ENCODE data around the gene DTWD2.

Gene DTWD2

DNA sequence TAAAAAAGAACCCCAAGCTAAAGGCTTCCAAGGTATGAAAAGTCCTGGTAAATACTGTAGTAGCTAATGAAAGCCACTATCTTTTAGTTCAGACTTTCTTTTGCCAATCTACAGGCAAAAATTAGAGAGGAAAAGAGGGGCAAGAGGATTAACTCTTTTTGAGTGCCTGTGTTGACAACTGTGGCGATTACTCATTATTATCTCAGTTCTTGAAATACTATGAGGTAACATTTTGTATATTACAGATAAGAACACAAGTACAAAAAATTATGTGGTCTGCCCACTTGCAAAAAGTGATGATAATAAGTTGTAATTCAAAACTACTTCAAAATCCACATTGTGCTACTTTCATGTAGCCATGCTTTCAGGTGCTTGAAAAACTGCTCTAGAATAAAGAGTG, 144.0 kb downstream of the DTWD2 start:
- H3K27me3 ChIP-seq (ENCODE audit: control insufficient read depth, insufficient read depth, low read length), result no peaks in the 10 kb centered on the region
- WGBS (ENCODE audit: insufficient coverage, insufficient read length), result no CpG with 5 or more reads among the region's 1 CpG
- no peaks in the 10 kb centered on the region for H3K4me1 ChIP-seq (ENCODE audit: control insufficient read depth, insufficient read depth, low read length)
- no peak for DNase-seq (ENCODE audit: low read depth, low spot score)
- no peak overlapping the region for H3K4me3 ChIP-seq (ENCODE audit: low read length)
- no peak overlapping the region for H3K27ac ChIP-seq (ENCODE audit: low read length)
- no peaks in the 10 kb centered on the region for H3K36me3 ChIP-seq (ENCODE audit: control insufficient read depth, insufficient read depth, low read length)
- no peaks in the 10 kb centered on the region for H3K9me3 ChIP-seq (ENCODE audit: control insufficient read depth, insufficient read depth, low read length)

GRCh38 chr5:118834710-118835109, 153.6 kb downstream of the DTWD2 start:
- no peak overlapping the region for H3K4me3 ChIP-seq (ENCODE audit: low read length)
- no peak for DNase-seq (ENCODE audit: low read depth, low spot score)
- H3K4me1 ChIP-seq (ENCODE audit: control insufficient read depth, insufficient read depth, low read length), result no peaks in the 10 kb centered on the region
- H3K27ac ChIP-seq (ENCODE audit: low read length), result no peak overlapping the region
- H3K27me3 ChIP-seq (ENCODE audit: control insufficient read depth, insufficient read depth, low read length), result no peaks in the 10 kb centered on the region
- no peaks in the 10 kb centered on the region for H3K9me3 ChIP-seq (ENCODE audit: control insufficient read depth, insufficient read depth, low read length)
- no peaks in the 10 kb centered on the region for H3K36me3 ChIP-seq (ENCODE audit: control insufficient read depth, insufficient read depth, low read length)
- no CpG with 5 or more reads among the region's 1 CpG for WGBS (ENCODE audit: insufficient coverage, insufficient read length)

DNA sequence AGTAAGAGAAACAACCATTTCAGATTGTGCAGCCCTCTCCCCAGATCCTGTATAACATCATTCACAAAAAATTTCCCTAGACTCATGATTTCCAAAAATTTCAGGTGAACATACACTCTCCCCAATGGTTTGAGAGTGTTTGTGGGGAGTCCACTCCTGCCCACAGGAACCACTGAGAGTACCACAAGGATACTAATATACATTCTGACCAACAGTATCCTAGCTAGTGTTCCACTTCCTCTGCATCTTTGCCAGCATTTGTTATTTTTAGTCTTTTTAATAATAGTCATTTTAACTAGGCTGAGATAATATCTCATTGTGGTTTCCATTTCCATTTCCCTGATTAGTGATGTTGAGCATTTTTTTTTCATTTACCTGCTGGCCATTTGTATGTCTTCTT, 155.4 kb downstream of the DTWD2 start:
- Histone ChIP-seq H3K9me3 (ENCODE audit: control insufficient read depth, insufficient read depth, low read length) (no peaks in the 10 kb centered on the region), H3K27ac (ENCODE audit: low read length) (no peak overlapping the region), H3K27me3 (ENCODE audit: control insufficient read depth, insufficient read depth, low read length) (no peaks in the 10 kb centered on the region), H3K4me1 (ENCODE audit: control insufficient read depth, insufficient read depth, low read length) (no peaks in the 10 kb centered on the region), H3K36me3 (ENCODE audit: control insufficient read depth, insufficient read depth, low read length) (no peaks in the 10 kb centered on the region), H3K4me3 (ENCODE audit: low read length) (no peak overlapping the region)
- DNase-seq (ENCODE audit: low read depth, low spot score), result no peak

- H3K9me3 ChIP-seq (ENCODE audit: control insufficient read depth, insufficient read depth, low read length), result no peaks in the 10 kb centered on the region
- DNase-seq (ENCODE audit: low read depth, low spot score), result no peak
- no peaks in the 10 kb centered on the region for H3K36me3 ChIP-seq (ENCODE audit: control insufficient read depth, insufficient read depth, low read length)
- no peak overlapping the region for H3K4me3 ChIP-seq (ENCODE audit: low read length)
- H3K4me1 ChIP-seq (ENCODE audit: control insufficient read depth, insufficient read depth, low read length), result no peaks in the 10 kb centered on the region
- WGBS (ENCODE audit: insufficient coverage, insufficient read length), result no CpG with 5 or more reads among the region's 1 CpG
- H3K27ac ChIP-seq (ENCODE audit: low read length), result no peak overlapping the region
- no peaks in the 10 kb centered on the region for H3K27me3 ChIP-seq (ENCODE audit: control insufficient read depth, insufficient read depth, low read length)
These were observed 163.1 kb downstream of the DTWD2 start for GRCh38 chr5:118825226-118825625.

- no CpG with 5 or more reads among the region's 3 CpGs for WGBS (ENCODE audit: insufficient coverage, insufficient read length)
- H3K36me3 ChIP-seq (ENCODE audit: control insufficient read depth, insufficient read depth, low read length), result no peaks in the 10 kb centered on the region
- H3K9me3 ChIP-seq (ENCODE audit: control insufficient read depth, insufficient read depth, low read length), result no peaks in the 10 kb centered on the region
- no peak overlapping the region for H3K4me3 ChIP-seq (ENCODE audit: low read length)
- no peak overlapping the region for H3K27ac ChIP-seq (ENCODE audit: low read length)
- no peak for DNase-seq (ENCODE audit: low read depth, low spot score)
- no peaks in the 10 kb centered on the region for H3K27me3 ChIP-seq (ENCODE audit: control insufficient read depth, insufficient read depth, low read length)
- H3K4me1 ChIP-seq (ENCODE audit: control insufficient read depth, insufficient read depth, low read length), result no peaks in the 10 kb centered on the region
These were observed 169.7 kb downstream of the DTWD2 start for GRCh38 chr5:118818604-118819003.

- Histone ChIP-seq H3K36me3 (ENCODE audit: control insufficient read depth, insufficient read depth, low read length) (no peaks in the 10 kb centered on the region), H3K4me3 (ENCODE audit: low read length) (no peak overlapping the region), H3K9me3 (ENCODE audit: control insufficient read depth, insufficient read depth, low read length) (no peaks in the 10 kb centered on the region), H3K27me3 (ENCODE audit: control insufficient read depth, insufficient read depth, low read length) (no peaks in the 10 kb centered on the region), H3K27ac (ENCODE audit: low read length) (no peak overlapping the region), H3K4me1 (ENCODE audit: control insufficient read depth, insufficient read depth, low read length) (no peaks in the 10 kb centered on the region)
- no CpG with 5 or more reads among the region's 2 CpGs for WGBS (ENCODE audit: insufficient coverage, insufficient read length)
- DNase-seq (ENCODE audit: low read depth, low spot score), result no peak
These were observed 179.9 kb downstream of the DTWD2 start for GRCh38 chr5:118808441-118808840.

GRCh38 chr5:118806571-118806970, 181.8 kb downstream of the DTWD2 start:
- no peak for DNase-seq (ENCODE audit: low read depth, low spot score)
- no peaks in the 10 kb centered on the region for H3K36me3 ChIP-seq (ENCODE audit: control insufficient read depth, insufficient read depth, low read length)
- H3K9me3 ChIP-seq (ENCODE audit: control insufficient read depth, insufficient read depth, low read length), result no peaks in the 10 kb centered on the region
- no peaks in the 10 kb centered on the region for H3K4me1 ChIP-seq (ENCODE audit: control insufficient read depth, insufficient read depth, low read length)
- H3K4me3 ChIP-seq (ENCODE audit: low read length), result no peak overlapping the region
- H3K27ac ChIP-seq (ENCODE audit: low read length), result no peak overlapping the region
- H3K27me3 ChIP-seq (ENCODE audit: control insufficient read depth, insufficient read depth, low read length), result no peaks in the 10 kb centered on the region
- WGBS (ENCODE audit: insufficient coverage, insufficient read length), result no CpG with 5 or more reads among the region's 4 CpGs

DNA sequence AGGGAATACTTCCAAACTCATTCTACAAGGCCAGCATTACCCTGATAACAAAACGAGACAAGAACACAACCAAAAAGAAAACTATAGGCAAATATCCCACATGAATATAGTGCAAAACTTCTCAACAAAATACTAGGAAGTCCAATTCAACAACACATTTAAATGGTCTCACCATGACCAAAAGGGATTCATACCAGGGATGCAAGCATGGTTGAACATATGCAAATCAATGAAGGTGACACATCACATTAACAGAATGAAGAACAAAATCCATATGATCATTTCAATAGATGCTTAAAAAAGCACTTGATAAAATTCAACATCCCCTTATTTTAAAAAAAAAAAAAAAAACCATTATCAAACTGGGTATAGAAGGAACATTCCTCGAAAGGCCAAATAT, 186.0 kb downstream of the DTWD2 start:
- DNase-seq (ENCODE audit: low read depth, low spot score), result no peak
- Histone ChIP-seq H3K4me1 (ENCODE audit: control insufficient read depth, insufficient read depth, low read length) (no peaks in the 10 kb centered on the region), H3K36me3 (ENCODE audit: control insufficient read depth, insufficient read depth, low read length) (no peaks in the 10 kb centered on the region), H3K27ac (ENCODE audit: low read length) (no peak overlapping the region), H3K27me3 (ENCODE audit: control insufficient read depth, insufficient read depth, low read length) (no peaks in the 10 kb centered on the region), H3K4me3 (ENCODE audit: low read length) (no peak overlapping the region), H3K9me3 (ENCODE audit: control insufficient read depth, insufficient read depth, low read length) (no peaks in the 10 kb centered on the region)
- whole genome bisulfite sequencing (ENCODE audit: insufficient coverage, insufficient read length), result no CpG with 5 or more reads among the region's 2 CpGs

DNA sequence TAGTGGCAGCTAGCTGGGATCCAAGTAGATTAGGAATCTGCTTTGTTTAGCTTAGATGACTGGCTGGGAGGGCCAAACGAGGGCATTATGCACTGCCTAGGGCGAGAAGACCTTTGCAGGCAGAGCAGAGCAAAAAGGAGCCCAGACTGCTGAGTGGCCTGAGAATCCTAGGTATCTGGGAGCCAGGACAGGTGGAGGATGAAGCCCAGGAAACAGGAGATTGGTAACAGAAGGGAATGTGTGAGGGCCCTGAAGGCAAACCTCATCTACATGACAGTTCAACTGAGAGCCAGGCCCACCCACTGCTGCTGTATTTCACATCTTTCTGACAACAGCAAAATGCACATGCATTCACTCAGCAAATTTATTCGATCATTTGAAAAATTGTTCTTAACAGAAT, 192.3 kb downstream of the DTWD2 start:
- no CpG with 5 or more reads among the region's 3 CpGs for WGBS (ENCODE audit: insufficient coverage, insufficient read length)
- no peaks in the 10 kb centered on the region for H3K36me3 ChIP-seq (ENCODE audit: control insufficient read depth, insufficient read depth, low read length)
- H3K27me3 ChIP-seq (ENCODE audit: control insufficient read depth, insufficient read depth, low read length), result no peaks in the 10 kb centered on the region
- no peaks in the 10 kb centered on the region for H3K9me3 ChIP-seq (ENCODE audit: control insufficient read depth, insufficient read depth, low read length)
- H3K27ac ChIP-seq (ENCODE audit: low read length), result no peak overlapping the region
- peak; percentile 33 for DNase-seq (ENCODE audit: low read depth, low spot score)
- H3K4me1 ChIP-seq (ENCODE audit: control insufficient read depth, insufficient read depth, low read length), result peaks cover 2% of the 10 kb centered on the region; the same call in 1 of the 2 replicates
- H3K4me3 ChIP-seq (ENCODE audit: low read length), result no peak overlapping the region

DNA sequence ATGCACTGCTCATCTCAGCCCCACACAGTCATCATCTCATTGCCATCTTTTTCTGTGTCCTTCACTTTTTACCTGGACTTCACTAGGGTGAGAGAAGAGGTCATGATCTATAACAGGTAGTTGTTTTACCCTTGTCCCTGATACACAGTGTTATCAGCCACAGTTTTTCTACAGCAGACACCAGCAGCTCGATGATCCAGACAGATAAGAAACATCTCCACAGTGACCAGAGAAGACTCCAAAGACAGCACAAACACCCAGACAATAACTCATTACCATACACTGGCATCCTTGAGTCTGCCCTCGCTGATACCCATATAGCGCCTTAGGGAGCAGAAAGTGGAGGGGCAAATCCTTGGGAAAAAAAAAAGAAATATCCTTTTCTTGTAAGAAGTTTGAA, 194.1 kb downstream of the DTWD2 start:
- H3K27ac ChIP-seq (ENCODE audit: low read length), result no peak overlapping the region
- H3K4me1 ChIP-seq (ENCODE audit: control insufficient read depth, insufficient read depth, low read length), result peaks cover 2% of the 10 kb centered on the region; the same call in 1 of the 2 replicates
- no CpG with 5 or more reads among the region's 3 CpGs for WGBS (ENCODE audit: insufficient coverage, insufficient read length)
- no peaks in the 10 kb centered on the region for H3K36me3 ChIP-seq (ENCODE audit: control insufficient read depth, insufficient read depth, low read length)
- no peaks in the 10 kb centered on the region for H3K9me3 ChIP-seq (ENCODE audit: control insufficient read depth, insufficient read depth, low read length)
- H3K4me3 ChIP-seq (ENCODE audit: low read length), result no peak overlapping the region
- DNase-seq (ENCODE audit: low read depth, low spot score), result no peak
- no peaks in the 10 kb centered on the region for H3K27me3 ChIP-seq (ENCODE audit: control insufficient read depth, insufficient read depth, low read length)

- no peaks in the 10 kb centered on the region for H3K36me3 ChIP-seq (ENCODE audit: control insufficient read depth, insufficient read depth, low read length)
- WGBS (ENCODE audit: insufficient coverage, insufficient read length), result no CpG with 5 or more reads among the region's 2 CpGs
- H3K27me3 ChIP-seq (ENCODE audit: control insufficient read depth, insufficient read depth, low read length), result no peaks in the 10 kb centered on the region
- H3K4me1 ChIP-seq (ENCODE audit: control insufficient read depth, insufficient read depth, low read length), result peaks cover 2% of the 10 kb centered on the region; the same call in 1 of the 2 replicates
- no peak overlapping the region for H3K27ac ChIP-seq (ENCODE audit: low read length)
- H3K9me3 ChIP-seq (ENCODE audit: control insufficient read depth, insufficient read depth, low read length), result no peaks in the 10 kb centered on the region
- no peak for DNase-seq (ENCODE audit: low read depth, low spot score)
- no peak overlapping the region for H3K4me3 ChIP-seq (ENCODE audit: low read length)
These were observed 194.7 kb downstream of the DTWD2 start for GRCh38 chr5:118793652-118794051.

Measured in iPS DF 6.9 (cell line).